NCI-H2081 (cell line): ENCODE results near the gene KLHL35.
A peak's percentile ranks its signal among the peaks of the same experiment; 100 is the strongest.

Experiments used
- DNase-seq, 2 experiments: peaks; one replicate each; lab custom pipeline; 2025; lab: John Stamatoyannopoulos, UW

KLHL35 gene

DNA sequence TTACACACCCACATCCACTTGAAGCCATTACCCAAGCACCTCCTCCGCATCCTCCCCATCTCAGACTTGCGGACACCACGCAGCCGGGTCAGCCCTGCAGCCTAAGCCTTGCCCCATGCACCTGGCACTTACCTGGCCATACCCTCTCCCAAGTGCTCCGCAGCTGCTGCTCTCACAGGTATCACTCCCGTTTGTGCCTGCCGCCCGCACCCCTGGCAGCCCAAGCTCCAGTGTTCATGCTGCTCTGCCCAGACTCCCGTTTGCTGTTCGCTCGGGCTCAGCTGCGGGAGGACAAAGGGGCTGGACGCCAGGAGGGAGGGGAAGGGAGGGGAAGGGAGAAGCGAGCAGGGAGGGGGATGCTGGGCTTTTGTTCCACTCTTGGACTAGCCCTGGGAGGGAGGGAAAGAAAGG is at the start of gene KLHL35:
TSS of gene KLHL35 (minus strand) at position 293 of the 411 bp plus-strand sequence. CDS start 2,574 bp downstream, outside the sequence.
- no peak for DNase-seq

DNA sequence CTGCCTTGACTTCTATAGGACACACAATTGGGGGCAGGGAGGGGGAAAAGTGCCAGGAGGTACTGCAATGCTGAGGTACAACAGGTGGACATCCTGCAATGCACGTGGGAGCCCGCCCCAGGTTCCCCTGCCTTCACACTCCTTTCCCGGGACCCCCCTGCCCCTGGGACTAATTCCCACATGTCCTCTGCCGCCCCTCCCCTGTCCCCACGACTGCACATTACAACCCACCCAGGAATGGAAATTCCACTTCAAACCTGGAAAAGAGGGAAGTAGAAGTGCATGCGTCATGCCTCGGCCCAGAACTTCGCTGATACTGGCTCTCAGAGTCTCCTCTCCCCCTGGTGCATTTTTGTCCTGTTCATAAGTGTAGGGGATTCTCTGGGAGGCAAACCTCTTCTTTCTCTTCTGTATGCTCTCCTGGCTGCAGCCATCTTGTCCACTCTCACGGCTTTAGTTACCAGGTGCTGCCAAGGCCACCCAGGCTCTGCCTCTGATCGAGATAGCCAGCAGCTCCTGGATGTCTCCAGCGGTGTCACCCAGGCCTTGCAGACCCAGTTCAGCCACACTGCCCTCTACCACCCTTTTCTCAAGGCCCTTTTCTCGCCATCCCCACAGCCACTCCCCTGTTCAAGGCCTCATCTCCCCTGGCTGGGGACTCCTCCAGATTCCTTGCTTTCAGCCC is 49.1 kb upstream of the KLHL35 start:
- DNase-seq: no peak

GRCh38 chr11:75481223-75481921 is 48.4 kb upstream of the KLHL35 start:
- no peak for DNase-seq

GRCh38 chr11:75480185-75481175 is 47.5 kb upstream of the KLHL35 start:
- no peak for DNase-seq

DNA sequence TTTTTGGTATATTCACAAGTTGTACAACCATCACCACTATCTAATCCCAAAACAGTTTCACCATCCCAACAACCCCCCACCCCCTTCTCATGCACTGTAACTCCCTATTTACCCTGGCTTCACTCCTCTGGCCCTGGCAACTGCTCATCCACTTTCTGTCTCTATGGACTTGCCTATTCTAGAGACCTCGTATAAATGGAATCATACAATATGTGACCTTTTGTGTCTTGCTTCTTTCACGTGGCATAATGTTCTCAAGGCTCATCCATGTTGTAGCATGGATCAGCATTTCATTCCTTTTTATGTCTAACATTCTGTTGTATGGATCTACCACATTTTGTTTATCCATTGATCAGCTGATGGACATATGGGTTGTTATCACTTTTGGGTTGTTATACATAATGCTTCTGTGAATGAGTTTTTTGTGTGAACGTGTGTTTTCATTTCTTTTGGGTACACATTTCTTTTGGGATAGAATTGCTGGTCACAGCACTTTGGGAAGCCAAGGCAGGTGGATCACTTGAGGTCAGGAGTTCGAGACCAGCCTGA is 46.7 kb upstream of the KLHL35 start:
- no peak for DNase-seq

DNA sequence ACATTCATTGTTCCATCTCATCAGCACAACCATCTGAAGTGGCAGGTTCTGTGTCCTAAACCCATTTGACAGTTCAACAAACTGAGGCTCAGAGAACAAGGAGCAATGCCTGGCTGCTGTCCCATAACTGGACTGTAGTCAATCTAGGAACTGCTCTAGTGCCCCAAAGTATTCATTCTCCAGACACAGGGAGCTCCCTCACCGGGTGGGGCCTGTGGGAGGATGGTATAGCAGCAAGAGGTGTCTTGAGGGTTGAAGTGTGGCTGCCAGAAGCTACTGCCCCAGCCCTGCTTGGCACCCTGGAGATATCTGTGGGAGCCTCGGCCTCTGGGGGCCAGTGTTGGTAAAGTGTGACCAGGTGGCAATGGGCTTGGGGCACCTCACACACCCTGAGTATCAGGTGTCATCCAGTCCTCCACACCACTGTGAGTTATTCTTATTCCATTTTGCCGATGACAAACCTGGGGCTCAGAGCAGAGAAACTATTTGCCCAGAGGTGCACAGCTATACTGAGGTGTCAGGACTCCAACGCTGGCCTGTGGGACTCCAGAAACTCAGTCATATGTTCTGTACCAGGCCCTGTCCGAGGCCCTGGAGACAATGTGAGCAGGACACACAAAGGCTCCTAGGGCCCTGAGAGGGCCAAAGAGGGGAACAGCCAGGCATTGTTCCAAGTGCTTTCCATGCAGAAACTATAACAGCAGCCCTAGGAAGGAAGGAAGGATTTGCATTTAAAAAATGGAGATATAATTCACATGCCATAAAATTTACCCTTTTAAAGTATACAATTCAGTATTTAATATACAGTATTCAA is 46.0 kb upstream of the KLHL35 start:
- no peak for DNase-seq

- DNase-seq: no peak
Observed at GRCh38 chr11:75477614-75477935, 44.6 kb upstream of the KLHL35 start.

GRCh38 chr11:75476739-75477613 is 44.0 kb upstream of the KLHL35 start:
- no peak for DNase-seq

DNA sequence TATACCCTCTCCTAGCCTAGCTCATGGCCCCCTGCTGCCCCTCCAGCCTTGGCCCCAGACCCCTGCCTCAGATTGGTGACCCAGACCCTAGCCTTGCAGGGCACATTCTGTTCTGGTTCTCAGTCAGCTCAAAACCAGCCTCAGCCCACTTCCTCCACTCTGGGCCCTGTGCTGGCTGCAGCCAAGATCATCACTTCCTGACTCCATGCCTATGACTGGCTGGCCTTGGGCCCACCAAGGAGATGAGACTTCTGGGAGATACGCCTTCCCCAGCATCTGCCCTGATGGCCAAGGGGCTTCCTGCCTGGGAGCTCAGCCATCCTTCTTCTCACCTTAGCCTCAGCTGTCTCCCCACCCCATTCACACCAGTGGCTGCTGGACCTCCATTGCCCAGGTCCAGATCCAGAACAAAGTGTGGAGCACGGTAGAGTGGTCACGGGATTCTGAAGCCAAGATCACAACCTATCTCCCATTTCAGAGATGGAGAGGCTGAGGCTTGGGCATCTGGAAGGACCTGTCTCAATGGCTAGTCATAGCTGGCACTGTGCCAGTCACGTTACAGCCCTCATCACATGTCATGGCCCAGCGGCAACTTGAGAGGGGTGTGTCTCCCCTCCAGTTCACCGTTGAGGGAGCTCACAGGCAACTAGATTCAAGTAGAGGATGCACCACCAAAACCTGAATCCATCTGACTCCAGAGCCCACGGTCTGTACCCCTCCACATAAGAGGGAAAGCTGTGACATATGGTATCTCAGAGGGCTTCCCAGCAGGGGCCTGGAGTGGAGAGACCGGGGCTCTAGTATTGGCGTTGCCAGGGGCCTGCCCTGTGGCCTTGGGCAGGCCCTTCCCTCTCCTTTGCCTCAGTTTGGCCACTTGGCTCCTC is 43.0 kb upstream of the KLHL35 start:
- peak in 1 of 2 experiments; percentile 15 for DNase-seq

DNA sequence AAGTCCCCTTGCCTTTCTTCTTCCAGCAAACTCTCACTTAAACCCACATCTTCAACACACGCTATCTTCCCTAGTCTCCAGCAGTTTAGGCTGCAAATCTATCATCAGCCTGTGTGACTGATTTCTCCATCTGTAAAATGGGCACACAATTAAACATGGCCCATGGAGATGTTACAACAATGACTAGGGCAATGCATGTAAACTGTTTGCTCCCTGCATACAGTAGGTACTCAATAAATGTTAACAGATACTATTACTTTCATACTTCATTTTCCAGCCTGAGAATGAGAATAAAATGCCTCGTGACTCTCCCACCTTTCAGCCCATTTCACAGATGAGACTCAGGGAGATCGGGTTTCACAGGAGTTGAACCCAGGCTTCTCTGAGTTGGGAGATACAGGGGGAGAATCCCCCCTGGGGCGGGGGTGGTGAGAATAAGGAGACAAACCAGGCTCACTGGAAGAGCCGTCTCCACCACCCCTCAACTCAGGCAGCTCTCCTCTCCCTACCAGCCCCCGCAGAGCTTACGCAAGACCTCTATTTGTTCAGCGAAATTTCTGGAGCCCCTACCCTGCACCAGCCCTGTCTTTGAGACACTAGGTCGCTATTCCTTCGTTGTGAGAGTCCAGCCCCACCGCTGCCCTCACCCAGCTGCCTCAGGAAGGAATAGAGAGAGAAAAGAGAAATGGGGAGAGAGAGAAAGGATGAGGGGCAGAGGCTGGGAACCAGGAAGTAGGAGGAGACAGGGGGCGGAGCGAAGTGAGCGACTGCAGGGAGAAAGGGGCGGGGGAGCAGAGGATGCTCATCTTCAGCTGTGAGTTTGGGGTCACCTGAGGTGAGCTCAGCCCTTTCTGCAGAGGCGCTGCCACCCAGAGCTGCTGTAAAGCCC is 42.1 kb upstream of the KLHL35 start:
- DNase-seq: no peak

DNA sequence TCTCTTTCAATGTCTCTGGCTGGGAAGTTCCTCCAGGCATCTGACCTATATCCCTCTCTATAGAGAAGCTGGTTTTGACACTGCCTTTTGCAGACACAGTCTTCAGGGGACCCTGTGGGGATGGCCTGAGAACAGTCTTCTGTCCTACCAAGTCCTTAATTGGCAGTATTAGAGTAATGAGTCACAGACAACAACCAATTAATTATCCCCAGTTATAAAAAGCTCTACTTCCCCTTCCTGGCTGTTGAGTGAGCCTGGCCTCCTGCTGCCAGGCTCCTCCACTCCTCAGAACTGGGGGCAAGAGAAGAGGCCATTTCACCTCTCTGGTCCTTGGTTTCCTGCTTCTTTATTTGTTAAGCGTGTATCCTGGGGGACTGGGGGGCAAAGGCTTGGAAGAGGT is 41.2 kb upstream of the KLHL35 start:
- DNase-seq: no peak

DNA sequence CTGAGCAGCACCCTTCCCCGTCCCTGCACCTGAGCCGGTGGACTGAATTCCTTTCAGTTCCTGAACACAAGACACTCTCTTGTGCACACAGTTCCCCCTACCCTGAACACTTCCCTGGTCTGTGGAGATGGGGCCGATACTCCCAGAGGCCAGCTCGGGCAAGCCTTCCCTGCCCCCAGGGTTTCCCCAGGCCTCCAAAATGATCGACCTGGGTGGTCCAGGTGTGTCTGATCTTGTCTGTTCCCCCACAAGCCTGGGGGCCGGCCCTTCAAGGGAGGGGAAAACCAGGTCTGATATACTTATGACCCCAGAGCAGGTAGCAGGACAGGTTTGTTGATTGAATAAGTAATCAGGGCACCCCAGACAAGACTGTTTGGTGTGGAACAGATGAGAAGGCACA is 40.7 kb upstream of the KLHL35 start:
- no peak for DNase-seq

GRCh38 chr11:75472081-75472732 is 39.2 kb upstream of the KLHL35 start:
- no peak for DNase-seq

- DNase-seq: no peak
Observed at GRCh38 chr11:75471176-75471973, 38.4 kb upstream of the KLHL35 start.

DNA sequence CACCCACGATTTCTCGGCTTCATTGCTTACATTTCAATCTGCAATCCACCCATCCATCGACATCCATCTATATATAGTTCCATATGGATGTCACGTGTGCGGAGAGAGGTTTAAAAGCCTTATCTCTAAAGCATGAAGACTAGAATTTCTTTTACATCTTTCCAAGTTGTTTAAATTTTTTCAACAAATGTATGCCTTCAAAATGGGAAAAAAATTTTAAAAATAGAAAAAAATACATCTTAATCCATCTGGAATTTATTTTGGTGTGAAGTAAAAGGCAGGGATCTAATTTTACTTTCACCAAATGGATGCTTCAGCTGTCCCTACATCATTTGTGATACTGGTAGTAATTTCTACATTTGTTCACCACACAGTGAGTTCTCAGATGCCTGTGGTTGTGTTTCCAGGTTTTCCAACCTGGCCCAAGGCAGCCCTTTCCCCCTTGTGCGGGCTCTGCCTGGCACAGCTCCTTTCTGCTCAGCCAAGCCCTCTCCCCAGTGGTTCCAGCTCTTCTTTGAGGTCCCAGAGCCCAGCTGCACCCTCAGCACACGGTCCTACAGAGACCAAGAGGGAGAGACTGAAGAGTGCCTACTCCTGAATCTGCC is 37.6 kb upstream of the KLHL35 start:
- DNase-seq: no peak

DNA sequence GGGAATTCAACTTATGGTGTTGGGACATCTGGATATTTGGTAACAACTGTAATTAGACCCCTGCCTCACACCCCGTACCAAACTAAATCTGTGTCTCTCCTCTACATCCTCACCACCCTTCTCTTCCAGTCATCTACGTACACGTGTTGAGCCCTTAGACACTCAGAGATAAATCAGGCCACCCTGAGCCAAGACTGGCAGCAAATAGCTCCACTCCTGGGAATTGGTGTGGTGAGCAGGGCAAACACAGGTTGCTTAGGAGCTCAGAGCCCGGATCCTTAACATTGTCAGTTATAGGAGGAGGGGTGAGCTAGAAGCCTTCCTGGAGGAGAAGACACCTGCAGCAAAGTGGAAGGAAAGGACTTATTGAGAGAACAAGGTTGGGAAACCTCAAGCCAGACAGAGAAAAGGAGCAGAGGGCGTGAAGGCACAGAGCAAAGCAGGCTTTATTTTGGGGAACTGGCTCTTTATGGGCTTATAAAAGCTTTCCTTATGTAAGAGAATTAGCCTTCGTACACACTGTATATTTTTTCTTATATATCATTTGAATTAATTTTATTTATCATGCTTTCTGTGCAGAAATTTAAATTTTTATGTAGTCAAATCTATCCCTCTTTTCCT is 36.9 kb upstream of the KLHL35 start:
- no peak for DNase-seq
